Omental fat pad (tissue), 4 donors: ENCODE results near the gene CLTCL1. TPM values are rescaled to one million over a fixed set of nuclear protein-coding genes. Genes with fewer than 3 reads are reported as not detected.

Experiments
- ATAC-seq: fragments of 150-250 bp; one replicate; pipeline ENCODE4 v1.9.1; 2016; ENCODE audit warnings: mild to moderate bottlenecking, moderate library complexity; ENCODE audit not compliant: low FRiP score
- DNase-seq: peaks from one replicate; pipeline ENCODE4 v3.0.0-alpha.2; 2019; ENCODE audit warnings: low spot score
- total RNA-seq, 4 donors: library from RNA; depleted of rRNA; stranded (reverse); fragments of >200 nt; gene quantifications; one replicate each; pipeline ENCODE4 v1.1.0, GENCODE V29; 2016
- TF ChIP-seq, protein P1 (sequence below), 3 donors: fragments of 450-650 bp; IDR thresholded peaks; one replicate each; pipeline ENCODE4 v1.5.1; 2016 to 2017; ENCODE audit warnings: antibody characterized with exemption in 3 of 3, mild to moderate bottlenecking in 3 of 3, moderate library complexity in 2 of 3

CLTCL1 gene
- total RNA-seq, 4 donors from 2014 or later, result 5.0 to 14.3 (median 5.9) TPM

GRCh38 chr22:19241593-19241906, 50.0 kb downstream of the CLTCL1 start:
- ATAC-seq (no peak), DNase-seq (no peak)
- TF ChIP-seq, protein P1, sequence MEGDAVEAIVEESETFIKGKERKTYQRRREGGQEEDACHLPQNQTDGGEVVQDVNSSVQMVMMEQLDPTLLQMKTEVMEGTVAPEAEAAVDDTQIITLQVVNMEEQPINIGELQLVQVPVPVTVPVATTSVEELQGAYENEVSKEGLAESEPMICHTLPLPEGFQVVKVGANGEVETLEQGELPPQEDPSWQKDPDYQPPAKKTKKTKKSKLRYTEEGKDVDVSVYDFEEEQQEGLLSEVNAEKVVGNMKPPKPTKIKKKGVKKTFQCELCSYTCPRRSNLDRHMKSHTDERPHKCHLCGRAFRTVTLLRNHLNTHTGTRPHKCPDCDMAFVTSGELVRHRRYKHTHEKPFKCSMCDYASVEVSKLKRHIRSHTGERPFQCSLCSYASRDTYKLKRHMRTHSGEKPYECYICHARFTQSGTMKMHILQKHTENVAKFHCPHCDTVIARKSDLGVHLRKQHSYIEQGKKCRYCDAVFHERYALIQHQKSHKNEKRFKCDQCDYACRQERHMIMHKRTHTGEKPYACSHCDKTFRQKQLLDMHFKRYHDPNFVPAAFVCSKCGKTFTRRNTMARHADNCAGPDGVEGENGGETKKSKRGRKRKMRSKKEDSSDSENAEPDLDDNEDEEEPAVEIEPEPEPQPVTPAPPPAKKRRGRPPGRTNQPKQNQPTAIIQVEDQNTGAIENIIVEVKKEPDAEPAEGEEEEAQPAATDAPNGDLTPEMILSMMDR (IDR thresholded peaks at IDR 0.05), result no peak

DNA sequence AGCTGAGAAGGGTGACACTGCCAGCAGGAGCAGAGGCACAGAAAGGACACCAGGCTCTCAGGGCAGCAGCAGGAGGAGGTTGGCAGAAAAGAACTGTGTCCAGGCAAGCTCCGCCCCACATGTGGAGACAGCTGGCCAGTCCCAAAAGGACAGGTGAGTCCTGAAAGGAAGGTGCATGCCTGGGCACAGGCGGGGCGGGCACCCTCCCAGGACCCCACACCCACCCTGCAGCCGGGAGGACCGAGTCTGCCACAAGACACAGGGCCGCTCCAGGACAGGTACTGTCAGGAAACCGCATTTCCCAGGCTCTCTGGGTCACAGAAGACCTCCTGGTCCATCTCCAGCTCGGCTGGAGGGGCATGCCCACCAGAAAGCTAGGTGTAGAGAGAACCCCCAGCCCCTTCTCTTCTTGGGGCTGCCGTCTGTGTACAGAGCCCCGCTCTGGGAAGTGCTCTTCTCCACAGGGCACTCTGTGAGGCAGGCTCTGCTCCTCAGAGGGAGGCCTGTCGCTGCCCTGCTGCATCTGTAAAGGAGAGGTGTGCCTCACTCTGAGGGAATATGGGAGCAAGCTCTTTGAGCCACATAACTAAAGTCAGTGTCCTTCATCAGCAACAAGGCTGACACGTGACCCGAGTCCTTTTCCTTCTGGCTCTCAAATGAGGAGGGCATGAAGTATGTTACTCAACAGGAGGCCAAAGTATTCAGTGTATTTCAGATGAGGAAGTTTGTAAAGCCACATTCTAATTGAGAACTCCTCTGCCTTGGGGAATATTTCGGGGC, 50.5 kb downstream of the CLTCL1 start:
- TF ChIP-seq, protein P1 (IDR thresholded peaks at IDR 0.05), result no peak
- ATAC-seq (no peak), DNase-seq (no peak)

GRCh38 chr22:19239464-19239863, 52.1 kb downstream of the CLTCL1 start:
- ATAC-seq (no peak), DNase-seq (no peak)
- TF ChIP-seq, protein P1 (IDR thresholded peaks at IDR 0.05), result no peak

DNA sequence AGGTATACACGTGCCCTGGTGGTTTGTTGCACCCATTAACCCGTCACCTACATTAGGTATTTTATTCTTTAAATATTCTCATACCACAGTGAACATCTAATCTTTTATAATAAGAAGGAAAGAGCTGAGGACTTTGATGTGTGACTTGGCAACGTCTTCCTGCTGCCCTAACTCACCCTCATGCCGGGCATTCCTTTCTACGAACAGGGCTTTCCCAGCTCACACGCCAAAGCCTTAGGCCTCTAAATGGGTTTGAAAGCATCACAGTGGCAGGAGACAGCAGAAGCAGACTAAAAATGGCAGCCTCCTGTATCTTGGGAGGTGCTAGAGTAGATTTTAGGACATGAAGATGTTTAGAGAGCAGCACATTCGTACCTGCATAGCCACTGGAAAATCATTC, 52.6 kb downstream of the CLTCL1 start:
- ATAC-seq (no peak), DNase-seq (no peak)
- TF ChIP-seq, protein P1 (IDR thresholded peaks at IDR 0.05), result no peak

DNA sequence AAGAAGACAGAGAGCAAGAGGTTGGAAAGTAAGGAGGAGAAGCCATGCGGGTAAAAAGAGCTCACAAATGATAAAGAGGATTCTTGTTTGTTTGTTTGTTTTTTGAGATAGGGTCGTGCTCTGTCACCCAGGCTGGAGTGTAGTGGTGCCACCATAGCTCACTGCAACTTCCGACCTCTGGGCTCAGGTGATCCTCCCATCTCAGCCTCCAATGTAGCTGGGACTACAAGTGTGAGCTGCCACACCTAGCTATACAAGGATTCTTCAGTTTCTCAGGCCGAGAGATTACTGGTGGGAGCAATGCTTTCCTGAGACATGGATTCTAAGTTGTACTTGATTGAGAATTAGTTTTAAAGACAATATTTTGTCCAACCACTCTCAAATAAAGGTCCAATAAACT, 55.6 kb downstream of the CLTCL1 start:
- DNase-seq, result no peak
- TF ChIP-seq, protein P1 (IDR thresholded peaks at IDR 0.05), result no peak
- ATAC-seq, result no peak

DNA sequence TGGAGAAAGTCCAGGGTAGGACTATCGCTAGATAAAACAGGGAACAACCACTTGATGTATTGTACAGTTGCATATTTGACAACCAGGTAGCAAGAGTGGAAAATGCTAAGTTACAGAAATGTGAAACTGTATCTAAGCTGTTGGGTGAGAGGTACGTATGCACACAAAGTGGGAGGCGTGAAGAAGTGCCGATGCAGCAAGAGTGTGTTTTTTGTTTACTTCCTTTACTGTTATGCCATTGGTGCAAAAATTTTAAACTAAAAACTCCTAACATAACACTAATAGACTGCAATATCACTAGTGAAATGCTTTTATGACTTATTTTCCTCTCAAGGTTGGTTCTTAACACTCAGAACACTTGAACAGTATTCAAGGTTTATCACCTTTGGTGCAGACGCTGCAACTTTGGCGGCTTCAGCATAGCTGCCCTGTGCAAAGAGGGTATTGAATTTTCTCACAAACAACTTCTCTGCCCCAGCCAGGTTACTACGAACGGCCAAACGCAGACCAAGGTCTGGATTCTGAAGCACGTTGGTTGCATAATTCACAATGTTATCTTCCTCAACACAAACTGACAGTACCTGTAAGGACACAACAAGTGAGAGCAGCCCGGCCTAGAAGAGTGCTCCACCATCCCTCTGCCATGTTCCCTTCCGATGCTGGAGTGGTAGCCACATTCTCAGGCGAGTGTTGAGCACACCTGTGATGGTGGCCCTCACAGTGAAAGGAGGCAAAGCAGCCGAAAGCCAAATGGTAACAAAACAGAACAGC, 57.2 kb downstream of the CLTCL1 start:
- TF ChIP-seq, protein P1 (IDR thresholded peaks at IDR 0.05), result no peak
- DNase-seq (no peak), ATAC-seq (no peak)
